Calu3 (cell line): ENCODE data around the gene ITCH. TPM values are rescaled to one million over a fixed set of nuclear protein-coding genes. Genes with fewer than 3 reads are reported as not detected.
"Not testable (repeated sequence)": the region's sequence is repeated elsewhere in the genome, so short reads cannot be mapped to it uniquely, and the experiment has no call there.

Experiments used
- BruUV-seq: library from RNA; stranded (reverse); fragments of 400-500 nt; replicated peaks from 2 replicates; lab custom pipeline; 2021; lab: Mats Ljungman, UMichigan
- CTCF ChIA-PET: fragments of 300-600 bp; sonication (Branson Sonifier 250); formaldehyde crosslinking; loops from one replicate; lab custom pipeline; 2022; ENCODE audit warnings: antibody characterized with exemption; lab: Charles Lee
- DNase-seq: peaks from one replicate; pipeline ENCODE4 v3.0.0; 2022
- H3K27ac Mint-ChIP-seq: one replicate; pipeline ENCODE4 v1.8.0; 2022; ENCODE audit warnings: mixed read lengths; ENCODE audit not compliant: unreplicated experiment
- H3K27me3 Mint-ChIP-seq: one replicate; pipeline ENCODE4 v1.8.0; 2022; ENCODE audit warnings: mixed read lengths; ENCODE audit not compliant: unreplicated experiment
- H3K36me3 Mint-ChIP-seq: one replicate; pipeline ENCODE4 v1.8.0; 2022; ENCODE audit warnings: mild to moderate bottlenecking, moderate library complexity, mixed read lengths; ENCODE audit not compliant: insufficient read depth, unreplicated experiment
- H3K4me1 Mint-ChIP-seq: one replicate; pipeline ENCODE4 v1.8.0; 2022; ENCODE audit warnings: mild to moderate bottlenecking, low read depth, mixed read lengths; ENCODE audit not compliant: unreplicated experiment
- H3K4me3 Mint-ChIP-seq: one replicate; pipeline ENCODE4 v1.8.0; 2022; ENCODE audit warnings: mild to moderate bottlenecking, low read depth, moderate library complexity, mixed read lengths; ENCODE audit not compliant: unreplicated experiment
- H3K9me3 Mint-ChIP-seq: one replicate; pipeline ENCODE4 v1.8.0; 2022; ENCODE audit warnings: low read depth, mixed read lengths; ENCODE audit not compliant: unreplicated experiment
- intact Hi-C: fragments of 100-400 bp; cut with micrococcal nuclease; formaldehyde crosslinking; loops from one replicate; pipeline ENCODE4 v1.10.0; 2022; ENCODE audit not compliant: unreplicated experiment
- total RNA-seq: library from RNA; stranded (reverse); gene quantifications from 2 replicates; pipeline ENCODE4 v1.2.3, GENCODE V29; 2022
- TF ChIP-seq, protein P1 (sequence below): fragments of 200-600 bp; IDR thresholded peaks from one replicate; pipeline ENCODE4 v1.8.0; 2022; ENCODE audit warnings: antibody characterized with exemption; ENCODE audit not compliant: unreplicated experiment

The ITCH gene
- total RNA-seq, 1 experiment from 2014 or later: 91.6 TPM

DNA sequence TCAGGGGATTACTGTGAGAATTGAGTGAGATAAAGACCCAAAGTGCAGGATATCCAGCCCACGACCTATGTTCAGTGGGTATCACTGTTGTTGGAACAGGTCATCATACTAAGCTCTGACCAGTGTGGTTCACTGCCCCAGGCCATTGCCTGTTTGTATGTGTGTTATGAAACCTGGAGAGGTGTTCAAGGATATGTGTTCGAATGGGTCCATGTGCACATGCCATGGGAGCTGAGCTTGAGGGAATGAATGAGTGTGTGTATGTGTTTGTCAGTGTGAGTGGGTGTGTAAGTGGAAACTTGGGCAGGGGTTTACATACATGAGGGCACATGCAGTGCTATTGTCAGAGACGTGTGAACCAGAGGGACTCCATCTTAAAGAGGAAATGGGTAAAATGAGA, 42.2 kb upstream of the ITCH start:
- H3K9me3 Mint-ChIP-seq: peaks cover 2% of the 10 kb centered on the region
- DNase-seq: no peak
- peaks cover 6% of the 10 kb centered on the region for H3K36me3 Mint-ChIP-seq
- intact Hi-C loops: no loop called here
- H3K4me1 Mint-ChIP-seq: peaks cover 44% of the 10 kb centered on the region
- no peaks in the 10 kb centered on the region for H3K27me3 Mint-ChIP-seq
- no TSS peak for BruUV-seq
- TF ChIP-seq, protein P1, sequence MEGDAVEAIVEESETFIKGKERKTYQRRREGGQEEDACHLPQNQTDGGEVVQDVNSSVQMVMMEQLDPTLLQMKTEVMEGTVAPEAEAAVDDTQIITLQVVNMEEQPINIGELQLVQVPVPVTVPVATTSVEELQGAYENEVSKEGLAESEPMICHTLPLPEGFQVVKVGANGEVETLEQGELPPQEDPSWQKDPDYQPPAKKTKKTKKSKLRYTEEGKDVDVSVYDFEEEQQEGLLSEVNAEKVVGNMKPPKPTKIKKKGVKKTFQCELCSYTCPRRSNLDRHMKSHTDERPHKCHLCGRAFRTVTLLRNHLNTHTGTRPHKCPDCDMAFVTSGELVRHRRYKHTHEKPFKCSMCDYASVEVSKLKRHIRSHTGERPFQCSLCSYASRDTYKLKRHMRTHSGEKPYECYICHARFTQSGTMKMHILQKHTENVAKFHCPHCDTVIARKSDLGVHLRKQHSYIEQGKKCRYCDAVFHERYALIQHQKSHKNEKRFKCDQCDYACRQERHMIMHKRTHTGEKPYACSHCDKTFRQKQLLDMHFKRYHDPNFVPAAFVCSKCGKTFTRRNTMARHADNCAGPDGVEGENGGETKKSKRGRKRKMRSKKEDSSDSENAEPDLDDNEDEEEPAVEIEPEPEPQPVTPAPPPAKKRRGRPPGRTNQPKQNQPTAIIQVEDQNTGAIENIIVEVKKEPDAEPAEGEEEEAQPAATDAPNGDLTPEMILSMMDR: no peak
- H3K27ac Mint-ChIP-seq: no peak overlapping the region
- no peak overlapping the region for H3K4me3 Mint-ChIP-seq
- CTCF ChIA-PET: interaction anchor here (0.8 kb wide), 1 partner anchor 42 kb away, joined by 3 read pairs; the partner anchor contains the start of gene ITCH

DNA sequence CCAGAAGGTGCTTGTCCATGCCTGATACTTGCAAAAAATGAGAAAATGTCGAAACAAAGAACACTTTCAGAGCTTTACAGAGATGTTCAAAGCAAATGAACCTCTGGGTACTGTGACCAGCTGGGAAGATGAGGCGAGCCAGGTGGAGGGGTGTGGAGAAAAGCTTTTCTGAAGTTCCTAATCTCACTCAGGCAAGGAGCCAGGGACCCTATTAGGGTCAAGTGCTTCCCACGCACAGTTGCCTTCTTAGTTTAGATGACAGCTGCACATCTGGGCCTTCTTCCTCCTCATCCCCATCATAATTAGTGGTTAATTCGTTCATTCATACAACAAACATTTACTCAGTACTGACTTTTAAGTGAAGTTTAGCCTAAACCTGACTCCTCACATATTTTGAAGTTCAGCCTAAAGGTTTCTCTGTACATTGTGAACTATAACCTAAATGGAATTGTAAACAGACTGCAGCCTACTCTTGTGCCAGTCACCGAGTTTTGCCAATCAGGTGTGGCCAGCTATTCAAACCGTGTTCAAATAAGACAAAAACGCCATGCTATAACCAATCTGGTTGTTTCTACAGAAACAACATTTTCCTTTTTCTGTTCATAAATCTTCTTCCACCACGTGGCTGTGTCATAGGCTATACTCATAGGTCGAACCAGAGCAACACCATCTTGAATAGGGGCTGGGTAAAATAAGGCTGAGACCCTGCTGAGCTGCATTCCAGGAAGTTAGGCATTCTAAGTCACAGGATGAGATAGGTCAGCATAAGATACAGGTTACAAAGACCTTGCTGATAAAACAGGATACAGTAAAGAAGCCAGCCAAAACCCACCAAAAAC, 40.6 kb upstream of the ITCH start:
- CTCF ChIA-PET: interaction anchor here (1.0 kb wide), 1 partner anchor 10 kb away, joined by 4 read pairs; no protein-coding TSS in a partner anchor
- no TSS peak for BruUV-seq
- DNase-seq: no peak
- TF ChIP-seq, protein P1: no peak
- Mint-ChIP-seq H3K36me3 (no peaks in the 10 kb centered on the region), H3K4me3 (no peak overlapping the region), H3K27ac (no peak overlapping the region), H3K4me1 (peaks cover 38% of the 10 kb centered on the region), H3K9me3 (no peaks in the 10 kb centered on the region), H3K27me3 (no peaks in the 10 kb centered on the region)
- intact Hi-C loops: no loop called here

DNA sequence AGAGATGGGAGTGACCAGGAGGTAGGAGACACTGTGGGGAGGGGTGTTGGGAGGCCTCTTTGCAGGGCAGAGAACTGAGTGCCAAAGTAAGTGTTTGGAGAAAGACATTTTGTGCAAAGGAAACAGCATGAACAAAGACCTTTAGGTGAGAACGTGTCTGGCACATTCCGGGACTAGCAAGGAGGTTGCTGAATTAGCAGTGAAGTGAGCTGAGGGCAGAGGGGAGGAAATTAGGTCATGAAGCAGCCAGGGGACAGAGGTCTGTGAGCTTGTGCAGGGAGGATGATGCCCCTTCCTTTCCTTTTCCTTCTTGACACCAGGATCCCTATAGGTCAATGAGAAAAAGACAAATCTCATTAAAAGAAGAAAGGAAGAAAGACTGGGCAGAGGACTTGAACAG, 38.5 kb upstream of the ITCH start:
- TF ChIP-seq, protein P1: no peak
- H3K4me3 Mint-ChIP-seq: no peak overlapping the region
- peaks cover 29% of the 10 kb centered on the region for H3K4me1 Mint-ChIP-seq
- BruUV-seq: no TSS peak
- intact Hi-C loops: no loop called here
- H3K27me3 Mint-ChIP-seq: no peaks in the 10 kb centered on the region
- H3K36me3 Mint-ChIP-seq: no peaks in the 10 kb centered on the region
- DNase-seq: no peak
- no peak overlapping the region for H3K27ac Mint-ChIP-seq
- no peaks in the 10 kb centered on the region for H3K9me3 Mint-ChIP-seq
- CTCF ChIA-PET: interaction anchor here (1.6 kb wide), 1 partner anchor 12 kb away, joined by 6 read pairs; no protein-coding TSS in a partner anchor

DNA sequence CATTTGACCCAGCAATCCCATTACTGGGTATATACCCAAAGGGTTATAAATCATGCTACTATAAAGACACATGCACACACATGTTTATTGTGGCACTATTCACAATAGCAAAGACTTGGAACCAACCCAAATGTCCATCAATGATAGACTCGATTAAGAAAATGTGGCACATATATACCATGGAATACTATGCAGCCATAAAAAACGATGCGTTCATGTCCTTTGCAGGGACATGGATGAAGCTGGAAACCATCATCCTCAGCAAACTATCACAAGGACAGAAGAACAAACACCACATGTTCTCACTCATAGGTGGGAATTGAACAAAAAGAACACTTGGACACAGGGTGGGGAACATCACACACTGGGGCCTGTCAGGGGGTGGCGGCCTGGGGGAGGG, 34.9 kb upstream of the ITCH start:
- BruUV-seq, H3K27ac Mint-ChIP-seq, H3K4me3 Mint-ChIP-seq, H3K9me3 Mint-ChIP-seq, intact Hi-C loops, H3K36me3 Mint-ChIP-seq, H3K27me3 Mint-ChIP-seq, H3K4me1 Mint-ChIP-seq, CTCF ChIA-PET, DNase-seq: not testable (repeated sequence)
